GM19463 (cell line): ENCODE data around the gene GPC6.
"Not testable (repeated sequence)": the region's sequence is repeated elsewhere in the genome, so short reads cannot be mapped to it uniquely, and the experiment has no call there.

Experiments used
- ATAC-seq: cut with Tn5 transposase; IDR thresholded peaks from one replicate; pipeline ENCODE4 v1.9.1; 2021; ENCODE audit warnings: mild to moderate bottlenecking, moderate library complexity; ENCODE audit not compliant: unreplicated experiment

Gene GPC6

GRCh38 chr13:94181461-94182107, 955.0 kb downstream of the GPC6 start:
- no peak for ATAC-seq

GRCh38 chr13:94182185-94182761, 955.7 kb downstream of the GPC6 start:
- no peak for ATAC-seq

GRCh38 chr13:94186470-94186869, 959.9 kb downstream of the GPC6 start:
- ATAC-seq: no peak

- ATAC-seq: no peak
Measured at GRCh38 chr13:94188201-94188854, 961.7 kb downstream of the GPC6 start.

- ATAC-seq: peak; percentile 56
Measured at GRCh38 chr13:94192431-94192975, 965.9 kb downstream of the GPC6 start.

GRCh38 chr13:94195715-94196114, 969.1 kb downstream of the GPC6 start:
- ATAC-seq: no peak

GRCh38 chr13:94196413-94196812, 969.8 kb downstream of the GPC6 start:
- no peak for ATAC-seq

- ATAC-seq: no peak
Measured at GRCh38 chr13:94198681-94199080, 972.1 kb downstream of the GPC6 start.

GRCh38 chr13:94199135-94199534, 972.5 kb downstream of the GPC6 start:
- no peak for ATAC-seq

- ATAC-seq: no peak
Measured at GRCh38 chr13:94201022-94201421, 974.4 kb downstream of the GPC6 start.

GRCh38 chr13:94204163-94204562, 977.6 kb downstream of the GPC6 start:
- no peak for ATAC-seq

GRCh38 chr13:94204946-94205345, 978.3 kb downstream of the GPC6 start:
- no peak for ATAC-seq

GRCh38 chr13:94205896-94206295, 979.3 kb downstream of the GPC6 start:
- ATAC-seq: no peak

- ATAC-seq: no peak
Measured at GRCh38 chr13:94209117-94209516, 982.5 kb downstream of the GPC6 start.

GRCh38 chr13:94209913-94210312, 983.3 kb downstream of the GPC6 start:
- not testable (repeated sequence) for ATAC-seq

- no peak for ATAC-seq
Measured at GRCh38 chr13:94210816-94211215, 984.2 kb downstream of the GPC6 start.

- ATAC-seq: no peak
Measured at GRCh38 chr13:94212196-94212595, 985.6 kb downstream of the GPC6 start.

- no peak for ATAC-seq
Measured at GRCh38 chr13:94214121-94214520, 987.5 kb downstream of the GPC6 start.

GRCh38 chr13:94214975-94215374, 988.4 kb downstream of the GPC6 start:
- ATAC-seq: no peak

GRCh38 chr13:94216476-94216875, 989.9 kb downstream of the GPC6 start:
- no peak for ATAC-seq

GRCh38 chr13:94217370-94217769, 990.8 kb downstream of the GPC6 start:
- no peak for ATAC-seq

- no peak for ATAC-seq
Measured at GRCh38 chr13:94218537-94218936, 991.9 kb downstream of the GPC6 start.
